AG09309 (cell line): ENCODE data around the gene GYG1.

ENCODE experiments used
- DNase-seq: peaks from one replicate; pipeline ENCODE4 v3.0.0-alpha.2; 2010; ENCODE audit warnings: low read depth
- H3K4me3 ChIP-seq: 2 replicates; pipeline ENCODE4 v1.5.1; 2011; ENCODE audit warnings: mild to moderate bottlenecking, low read depth, low read length, moderate library complexity; ENCODE audit not compliant: control insufficient read depth
- TF ChIP-seq, protein P1 (sequence below): IDR thresholded peaks from 2 replicates; pipeline ENCODE4 v1.5.1; 2011; ENCODE audit warnings: mild to moderate bottlenecking, low read depth, low read length, inconsistent platforms; ENCODE audit not compliant: insufficient read depth, control insufficient read depth; ENCODE audit errors: missing control alignments

The GYG1 gene

DNA sequence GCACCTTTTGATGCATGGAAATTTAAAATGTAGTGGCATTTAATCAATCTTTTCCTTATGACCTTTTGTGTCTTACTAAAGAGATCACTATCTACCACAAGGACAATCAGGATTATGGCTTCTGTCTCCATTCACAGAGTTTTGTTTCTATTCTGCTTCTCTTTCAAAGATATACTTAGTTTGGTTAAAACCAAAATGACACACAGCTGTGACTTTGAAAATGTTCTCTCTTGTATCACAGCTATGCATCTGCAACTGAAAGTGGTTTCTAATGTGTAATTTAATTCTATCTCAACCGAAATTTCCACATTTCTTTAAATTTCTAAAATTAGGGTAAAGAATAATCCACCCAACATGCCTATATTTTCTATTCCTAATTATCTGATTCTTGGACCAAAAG is 67.3 kb downstream of the GYG1 start:
- TF ChIP-seq, protein P1, sequence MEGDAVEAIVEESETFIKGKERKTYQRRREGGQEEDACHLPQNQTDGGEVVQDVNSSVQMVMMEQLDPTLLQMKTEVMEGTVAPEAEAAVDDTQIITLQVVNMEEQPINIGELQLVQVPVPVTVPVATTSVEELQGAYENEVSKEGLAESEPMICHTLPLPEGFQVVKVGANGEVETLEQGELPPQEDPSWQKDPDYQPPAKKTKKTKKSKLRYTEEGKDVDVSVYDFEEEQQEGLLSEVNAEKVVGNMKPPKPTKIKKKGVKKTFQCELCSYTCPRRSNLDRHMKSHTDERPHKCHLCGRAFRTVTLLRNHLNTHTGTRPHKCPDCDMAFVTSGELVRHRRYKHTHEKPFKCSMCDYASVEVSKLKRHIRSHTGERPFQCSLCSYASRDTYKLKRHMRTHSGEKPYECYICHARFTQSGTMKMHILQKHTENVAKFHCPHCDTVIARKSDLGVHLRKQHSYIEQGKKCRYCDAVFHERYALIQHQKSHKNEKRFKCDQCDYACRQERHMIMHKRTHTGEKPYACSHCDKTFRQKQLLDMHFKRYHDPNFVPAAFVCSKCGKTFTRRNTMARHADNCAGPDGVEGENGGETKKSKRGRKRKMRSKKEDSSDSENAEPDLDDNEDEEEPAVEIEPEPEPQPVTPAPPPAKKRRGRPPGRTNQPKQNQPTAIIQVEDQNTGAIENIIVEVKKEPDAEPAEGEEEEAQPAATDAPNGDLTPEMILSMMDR = no peak
- no peak overlapping the region for H3K4me3 ChIP-seq
- no peak for DNase-seq

GRCh38 chr3:149061776-149062175 is 70.4 kb downstream of the GYG1 start:
- TF ChIP-seq, protein P1 = no peak
- no peak overlapping the region for H3K4me3 ChIP-seq
- DNase-seq = no peak

DNA sequence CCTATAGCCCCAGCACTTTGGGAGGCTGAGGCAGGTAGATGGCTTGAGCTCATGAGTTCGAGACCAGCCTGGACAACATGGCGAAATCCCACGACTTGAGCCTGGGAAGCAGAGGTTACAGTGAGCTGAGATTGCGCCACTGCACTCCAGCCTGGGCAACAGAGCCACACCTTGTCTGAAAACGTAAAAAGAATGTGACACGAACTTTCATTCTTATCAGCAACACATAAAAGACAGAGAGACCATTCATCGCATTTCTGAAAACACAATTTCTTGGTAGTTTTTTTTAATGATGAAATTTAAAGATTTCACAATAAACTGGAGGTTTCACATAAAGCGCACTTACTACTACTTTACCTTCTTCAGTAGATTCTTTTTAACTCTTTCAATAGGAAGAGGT is 76.5 kb downstream of the GYG1 start:
- H3K4me3 ChIP-seq = no peak overlapping the region
- DNase-seq = no peak
- TF ChIP-seq, protein P1 = no peak
